HepG2 (cell line): ENCODE results near the gene SNAPIN. TPM values are rescaled to one million over a fixed set of nuclear protein-coding genes. Genes with fewer than 3 reads are reported as not detected.
A peak's percentile ranks its signal among the peaks of the same experiment; 100 is the strongest.

Source experiments
- DMAP1 ChIP-seq: IDR thresholded peaks from 2 replicates; pipeline ENCODE4 v1.6.1; 2016
- FOSL1 ChIP-seq: sonication (generic); formaldehyde crosslinking; IDR thresholded peaks from 2 replicates; pipeline ENCODE4 v1.9.0; 2021; ENCODE audit warnings: missing genetic modification reagents, borderline replicate concordance
- HIVEP1 ChIP-seq: sonication (generic); formaldehyde crosslinking; IDR thresholded peaks from 2 replicates; pipeline ENCODE4 v1.4.0; 2020; ENCODE audit warnings: mild to moderate bottlenecking, missing genetic modification reagents
- KDM4B ChIP-seq: sonication (generic); formaldehyde crosslinking; IDR thresholded peaks from 2 replicates; pipeline ENCODE4 v1.4.0; 2020; ENCODE audit warnings: missing genetic modification reagents
- KLF15 ChIP-seq: sonication (generic); formaldehyde crosslinking; IDR thresholded peaks from 2 replicates; pipeline ENCODE4 v1.8.1; 2023; ENCODE audit warnings: borderline replicate concordance, mild to moderate bottlenecking, inconsistent platforms, missing genetic modification reagents, mixed read lengths
- NFYC ChIP-seq: IDR thresholded peaks from 2 replicates; pipeline ENCODE4 v1.6.1; 2016; ENCODE audit warnings: missing genetic modification reagents, missing compliant biosample characterization
- NR1H2 ChIP-seq: sonication (generic); formaldehyde crosslinking; IDR thresholded peaks from 2 replicates; pipeline ENCODE4 v1.8.1; 2022; ENCODE audit warnings: low read depth, missing genetic modification reagents, borderline replicate concordance
- NR2F6 ChIP-seq, 2 experiments: IDR thresholded peaks; 2 replicates each; pipeline ENCODE4 v1.6.1; 2016; ENCODE audit warnings: antibody characterized with exemption in 1 of 2, mild to moderate bottlenecking in 1 of 2
- ZBTB21 ChIP-seq: sonication (generic); formaldehyde crosslinking; IDR thresholded peaks from 2 replicates; pipeline ENCODE4 v1.4.0; 2020; ENCODE audit warnings: missing genetic modification reagents
- ZNF160 ChIP-seq: sonication (generic); formaldehyde crosslinking; IDR thresholded peaks from 2 replicates; pipeline ENCODE4 v1.8.0; 2022; ENCODE audit warnings: mild to moderate bottlenecking, inconsistent platforms, missing genetic modification reagents
- ZNF484 ChIP-seq: sonication (generic); formaldehyde crosslinking; IDR thresholded peaks from 2 replicates; pipeline ENCODE4 v1.5.1; 2020; ENCODE audit warnings: mild to moderate bottlenecking, low read depth, missing genetic modification reagents, borderline replicate concordance
- ZNF777 ChIP-seq: sonication (generic); formaldehyde crosslinking; IDR thresholded peaks from 2 replicates; pipeline ENCODE4 v1.4.0; 2020; ENCODE audit warnings: missing genetic modification reagents
- ZNF879 ChIP-seq: sonication (generic); formaldehyde crosslinking; IDR thresholded peaks from 2 replicates; pipeline ENCODE4 v1.8.1; 2023; ENCODE audit warnings: missing genetic modification reagents
- polyA plus RNA-seq, 8 experiments: library from polyadenylated mRNA; depleted of rRNA in 3 of 8; stranded (reverse) in 7 of 8; unstranded in 1 of 8; fragments of >200 nt; fragmentation: Illumina TruSeq in 4 of 8; extraction: Trizol in 4 of 8; gene quantifications; 2 replicates each; pipeline versions ENCODE4 v1.2.1 to v1.2.3, GENCODE V29; 2011 to 2016; ENCODE audit warnings: low read depth in 4 of 8, missing spikeins in 1 of 8, mixed read lengths in 1 of 8; ENCODE audit not compliant: insufficient read depth in 1 of 8
- total RNA-seq, 5 experiments: library from RNA; depleted of rRNA; stranded (reverse); fragments of >200 nt; fragmentation: Illumina TruSeq; extraction: Trizol; gene quantifications; 2 replicates each; pipeline ENCODE4 v1.2.3, GENCODE V29; 2016; ENCODE audit warnings: low read depth in 1 of 5
- TF ChIP-seq, protein P1 (sequence below): sonication (generic); formaldehyde crosslinking; IDR thresholded peaks from 2 replicates; pipeline ENCODE4 v1.8.1; 2023; ENCODE audit warnings: mild to moderate bottlenecking, missing genetic modification reagents, borderline replicate concordance
- TF ChIP-seq, protein P2 (sequence below): IDR thresholded peaks from 2 replicates; pipeline ENCODE4 v1.6.1; 2012; ENCODE audit warnings: inconsistent platforms
- TF ChIP-seq, protein P3 (sequence below): sonication (generic); formaldehyde crosslinking; IDR thresholded peaks from 2 replicates; pipeline ENCODE4 v1.4.0; 2020; ENCODE audit warnings: missing genetic modification reagents, mild to moderate bottlenecking, borderline replicate concordance
- TF ChIP-seq, protein P4 (sequence below), 2 experiments: fragments of 450-650 bp in 1 of 2; sonication (generic) in 1 of 2; formaldehyde crosslinking in 1 of 2; IDR thresholded peaks; 2 replicates each; pipeline versions ENCODE4 v1.6.1 to v1.8.0; 2016 to 2022; ENCODE audit warnings: antibody characterized with exemption in 1 of 2, mild to moderate bottlenecking in 1 of 2, missing genetic modification reagents in 1 of 2

SNAPIN gene
- total and polyA plus RNA-seq, 2 of the 13 experiments (the other 11 are each of a cell fraction or from before 2014, with no cell fraction given): 23.9 to 25.7 TPM

DNA sequence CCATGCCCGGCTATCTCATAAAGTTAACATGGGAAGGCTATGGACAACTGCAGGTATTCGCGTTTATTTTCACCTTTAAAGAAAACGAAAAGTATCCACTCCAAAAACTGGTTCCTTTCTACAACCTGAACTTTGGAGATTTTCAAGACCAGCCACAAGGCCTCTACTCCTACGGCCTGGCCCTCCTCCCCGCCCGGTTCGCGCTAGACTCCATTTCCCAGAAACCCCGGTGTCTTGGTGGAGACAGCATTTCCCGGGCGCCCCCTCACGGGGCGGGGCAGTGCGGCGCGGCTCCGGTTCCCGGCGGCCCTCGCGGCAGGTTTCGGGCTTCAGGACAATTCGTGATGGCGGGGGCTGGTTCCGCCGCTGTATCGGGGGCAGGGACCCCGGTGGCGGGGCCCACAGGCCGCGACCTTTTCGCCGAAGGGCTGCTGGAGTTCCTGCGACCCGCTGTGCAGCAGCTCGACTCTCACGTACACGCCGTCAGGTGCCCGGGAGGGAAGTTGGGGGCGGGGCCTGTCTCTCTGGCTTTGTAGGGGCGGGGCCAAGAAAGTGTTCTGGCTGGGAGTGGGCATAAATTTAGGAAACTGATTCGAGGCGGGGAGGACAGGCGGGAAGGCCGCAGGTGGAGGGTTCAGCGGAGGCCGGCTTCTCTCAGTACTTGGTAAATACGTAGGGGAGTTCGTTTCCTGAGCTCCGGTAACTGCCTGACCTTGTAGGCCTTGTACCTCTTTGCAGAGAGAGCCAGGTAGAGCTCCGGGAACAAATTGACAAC, at the start of gene SNAPIN (continued):
- peak; percentile 65 for TF ChIP-seq DMAP1 (CRISPR knock-in tag)
- TF ChIP-seq ZBTB21 (CRISPR knock-in tag): no peak
- no peak for TF ChIP-seq ZNF484 (CRISPR knock-in tag)
- TF ChIP-seq KDM4B (CRISPR knock-in tag): no peak; the same call in 1 of the 2 replicates
- no peak for TF ChIP-seq NR2F6 (IDR thresholded peaks at IDR 0.05)
- TF ChIP-seq NR2F6 (CRISPR knock-in tag; IDR thresholded peaks at IDR 0.05): no peak
- TF ChIP-seq NFYC (CRISPR knock-in tag): peak; percentile 34; the same call in 1 of the 2 replicates
- no peak for TF ChIP-seq FOSL1
- TF ChIP-seq, protein P1, sequence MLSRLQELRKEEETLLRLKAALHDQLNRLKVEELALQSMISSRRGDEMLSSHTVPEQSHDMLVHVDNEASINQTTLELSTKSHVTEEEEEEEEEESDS (CRISPR knock-in tag): no peak
- TF ChIP-seq, protein P2, sequence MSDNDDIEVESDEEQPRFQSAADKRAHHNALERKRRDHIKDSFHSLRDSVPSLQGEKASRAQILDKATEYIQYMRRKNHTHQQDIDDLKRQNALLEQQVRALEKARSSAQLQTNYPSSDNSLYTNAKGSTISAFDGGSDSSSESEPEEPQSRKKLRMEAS: peak; percentile 50
- no peak for TF ChIP-seq NR1H2 (CRISPR knock-in tag)
- TF ChIP-seq HIVEP1 (CRISPR knock-in tag): no peak
- no peak; the same call in 1 of the 2 replicates for TF ChIP-seq KLF15
- TF ChIP-seq, protein P3, sequence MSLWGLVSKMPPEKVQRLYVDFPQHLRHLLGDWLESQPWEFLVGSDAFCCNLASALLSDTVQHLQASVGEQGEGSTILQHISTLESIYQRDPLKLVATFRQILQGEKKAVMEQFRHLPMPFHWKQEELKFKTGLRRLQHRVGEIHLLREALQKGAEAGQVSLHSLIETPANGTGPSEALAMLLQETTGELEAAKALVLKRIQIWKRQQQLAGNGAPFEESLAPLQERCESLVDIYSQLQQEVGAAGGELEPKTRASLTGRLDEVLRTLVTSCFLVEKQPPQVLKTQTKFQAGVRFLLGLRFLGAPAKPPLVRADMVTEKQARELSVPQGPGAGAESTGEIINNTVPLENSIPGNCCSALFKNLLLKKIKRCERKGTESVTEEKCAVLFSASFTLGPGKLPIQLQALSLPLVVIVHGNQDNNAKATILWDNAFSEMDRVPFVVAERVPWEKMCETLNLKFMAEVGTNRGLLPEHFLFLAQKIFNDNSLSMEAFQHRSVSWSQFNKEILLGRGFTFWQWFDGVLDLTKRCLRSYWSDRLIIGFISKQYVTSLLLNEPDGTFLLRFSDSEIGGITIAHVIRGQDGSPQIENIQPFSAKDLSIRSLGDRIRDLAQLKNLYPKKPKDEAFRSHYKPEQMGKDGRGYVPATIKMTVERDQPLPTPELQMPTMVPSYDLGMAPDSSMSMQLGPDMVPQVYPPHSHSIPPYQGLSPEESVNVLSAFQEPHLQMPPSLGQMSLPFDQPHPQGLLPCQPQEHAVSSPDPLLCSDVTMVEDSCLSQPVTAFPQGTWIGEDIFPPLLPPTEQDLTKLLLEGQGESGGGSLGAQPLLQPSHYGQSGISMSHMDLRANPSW (CRISPR knock-in tag): no peak
- TF ChIP-seq, protein P4, sequence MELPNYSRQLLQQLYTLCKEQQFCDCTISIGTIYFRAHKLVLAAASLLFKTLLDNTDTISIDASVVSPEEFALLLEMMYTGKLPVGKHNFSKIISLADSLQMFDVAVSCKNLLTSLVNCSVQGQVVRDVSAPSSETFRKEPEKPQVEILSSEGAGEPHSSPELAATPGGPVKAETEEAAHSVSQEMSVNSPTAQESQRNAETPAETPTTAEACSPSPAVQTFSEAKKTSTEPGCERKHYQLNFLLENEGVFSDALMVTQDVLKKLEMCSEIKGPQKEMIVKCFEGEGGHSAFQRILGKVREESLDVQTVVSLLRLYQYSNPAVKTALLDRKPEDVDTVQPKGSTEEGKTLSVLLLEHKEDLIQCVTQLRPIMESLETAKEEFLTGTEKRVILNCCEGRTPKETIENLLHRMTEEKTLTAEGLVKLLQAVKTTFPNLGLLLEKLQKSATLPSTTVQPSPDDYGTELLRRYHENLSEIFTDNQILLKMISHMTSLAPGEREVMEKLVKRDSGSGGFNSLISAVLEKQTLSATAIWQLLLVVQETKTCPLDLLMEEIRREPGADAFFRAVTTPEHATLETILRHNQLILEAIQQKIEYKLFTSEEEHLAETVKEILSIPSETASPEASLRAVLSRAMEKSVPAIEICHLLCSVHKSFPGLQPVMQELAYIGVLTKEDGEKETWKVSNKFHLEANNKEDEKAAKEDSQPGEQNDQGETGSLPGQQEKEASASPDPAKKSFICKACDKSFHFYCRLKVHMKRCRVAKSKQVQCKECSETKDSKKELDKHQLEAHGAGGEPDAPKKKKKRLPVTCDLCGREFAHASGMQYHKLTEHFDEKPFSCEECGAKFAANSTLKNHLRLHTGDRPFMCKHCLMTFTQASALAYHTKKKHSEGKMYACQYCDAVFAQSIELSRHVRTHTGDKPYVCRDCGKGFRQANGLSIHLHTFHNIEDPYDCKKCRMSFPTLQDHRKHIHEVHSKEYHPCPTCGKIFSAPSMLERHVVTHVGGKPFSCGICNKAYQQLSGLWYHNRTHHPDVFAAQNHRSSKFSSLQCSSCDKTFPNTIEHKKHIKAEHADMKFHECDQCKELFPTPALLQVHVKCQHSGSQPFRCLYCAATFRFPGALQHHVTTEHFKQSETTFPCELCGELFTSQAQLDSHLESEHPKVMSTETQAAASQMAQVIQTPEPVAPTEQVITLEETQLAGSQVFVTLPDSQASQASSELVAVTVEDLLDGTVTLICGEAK (IDR thresholded peaks at IDR 0.05): no peak
- TF ChIP-seq, protein P4 (CRISPR knock-in tag; IDR thresholded peaks at IDR 0.05): peak; percentile 74
- TF ChIP-seq ZNF160 (CRISPR knock-in tag): no peak
- TF ChIP-seq ZNF879 (CRISPR knock-in tag): no peak
- TF ChIP-seq ZNF777: 0 out of 2 replicates have a peak, but pooled peaks have one; percentile 32
